Lower leg skin (tissue), 4 donors: ENCODE results near the gene DNAJC8. TPM values are rescaled to one million over a fixed set of nuclear protein-coding genes. Genes with fewer than 3 reads are reported as not detected.

Experiments
- DNase-seq, 2 donors: peaks; one replicate each; pipeline ENCODE4 v3.0.0-alpha.2; 2019; ENCODE audit warnings: low spot score in 2 of 2
- H3K4me3 ChIP-seq: fragments of 200-600 bp; sonication (generic); 2 replicates; pipeline ENCODE4 v1.5.1; 2017; ENCODE audit warnings: mild to moderate bottlenecking, low read depth; ENCODE audit not compliant: poor library complexity, severe bottlenecking
- CTCF ChIP-seq, 3 donors: fragments of 450-650 bp; IDR thresholded peaks; one replicate each; pipeline ENCODE4 v1.5.1; 2016; ENCODE audit warnings: antibody characterized with exemption in 3 of 3, mild to moderate bottlenecking in 3 of 3, moderate library complexity in 2 of 3
- POLR2A ChIP-seq, 2 donors: fragments of 450-650 bp; IDR thresholded peaks; one replicate each; pipeline ENCODE4 v1.6.1; 2016 to 2017; ENCODE audit warnings: antibody characterized with exemption in 2 of 2, mild to moderate bottlenecking in 1 of 2, moderate library complexity in 1 of 2
- WGBS, 2 donors: methylation state at CpG; one replicate each; pipeline ENCODE4 v1.1.5; 2018; 5-methylcytosine and 5-hydroxymethylcytosine counted together
- intact Hi-C: fragments of 100-400 bp; cut with DNase I; formaldehyde crosslinking; loops from one replicate; pipeline ENCODE4 v1.15.0; 2023; ENCODE audit warnings: low total_unique reads
- total RNA-seq, 4 donors: library from RNA; depleted of rRNA; stranded (reverse); fragments of >200 nt; gene quantifications; one replicate each; pipeline ENCODE4 v1.1.0, GENCODE V29; 2016

Gene DNAJC8
- total RNA-seq, 4 donors from 2014 or later, result 33.5 to 40.4 (median 35.3) TPM

GRCh38 chr1:28185071-28185470, 47.8 kb downstream of the DNAJC8 start:
- no peak for DNase-seq
- WGBS, 2 donors, result 90 to 91% methylated on average over 1 of the region's 1 CpG
- H3K4me3 ChIP-seq, result no peak overlapping the region
- TF ChIP-seq POLR2A (IDR thresholded peaks at IDR 0.05) (no peak), CTCF (IDR thresholded peaks at IDR 0.05) (no peak)
- intact Hi-C loops, result no loop called here

- WGBS, 2 donors, result 69% methylated on average over 12 of the region's 12 CpGs
- DNase-seq, result no peak
- TF ChIP-seq CTCF (IDR thresholded peaks at IDR 0.05) (no peak), POLR2A (IDR thresholded peaks at IDR 0.05) (no peak)
- intact Hi-C loops, result no loop called here
- H3K4me3 ChIP-seq, result no peak overlapping the region
Observed at GRCh38 chr1:28180306-28181305, 52.2 kb downstream of the DNAJC8 start.

- WGBS, 2 donors, result 95 to 96% methylated on average over 15 of the region's 15 CpGs
- TF ChIP-seq POLR2A (IDR thresholded peaks at IDR 0.05), result no peak
- no peak for TF ChIP-seq CTCF (IDR thresholded peaks at IDR 0.05)
- no peak for DNase-seq
- intact Hi-C loops, result no loop called here
- H3K4me3 ChIP-seq, result no peak overlapping the region
Observed at GRCh38 chr1:28178690-28179485, 53.9 kb downstream of the DNAJC8 start.

DNA sequence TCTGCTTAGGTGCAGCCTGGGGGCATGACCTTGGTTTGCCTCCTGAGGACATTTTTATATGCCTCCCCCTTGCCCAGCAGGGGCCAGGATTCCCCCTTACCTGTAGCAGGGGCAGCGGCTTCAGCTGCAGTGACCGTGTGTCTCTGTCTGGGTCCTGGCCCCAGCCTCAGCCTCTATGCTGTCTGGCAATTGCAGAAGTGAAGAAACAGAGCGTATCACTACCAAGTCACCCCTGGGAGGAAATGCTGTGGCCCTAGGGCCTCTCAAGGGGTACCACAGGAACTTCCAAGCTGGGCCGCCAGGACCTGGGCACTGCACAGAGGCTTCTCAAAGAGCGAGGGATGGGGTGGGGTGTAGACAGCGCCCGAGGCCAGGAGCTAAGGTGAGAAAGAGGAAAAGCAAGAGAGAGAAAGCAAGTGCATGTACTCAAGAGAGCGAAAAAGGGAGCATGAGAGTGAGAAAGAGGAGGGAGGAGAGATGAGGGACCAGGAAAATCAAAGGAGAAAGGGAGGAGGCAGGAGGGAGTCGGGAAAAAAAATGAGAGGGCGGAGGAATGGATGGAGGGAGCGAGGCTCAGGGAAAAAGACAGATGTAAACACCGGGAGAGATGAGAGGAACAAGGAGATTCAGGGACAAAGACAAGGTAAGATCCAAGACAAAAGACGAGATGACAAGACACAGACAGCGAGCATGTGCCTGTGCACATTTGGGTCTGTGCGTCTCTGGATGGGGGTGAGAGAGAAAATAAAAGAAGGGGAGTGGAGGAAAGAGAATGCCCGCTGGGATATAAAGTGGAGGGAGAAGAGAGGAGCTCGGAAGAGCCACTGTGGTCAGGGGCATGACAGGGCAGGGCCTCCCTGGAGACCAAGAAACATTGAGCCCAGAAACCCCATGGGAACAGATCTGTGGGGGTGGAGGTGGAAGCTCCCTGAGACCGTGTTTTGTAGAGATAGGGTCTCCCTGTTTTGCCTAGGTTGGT, 56.0 kb downstream of the DNAJC8 start, which contains the start of gene PTAFR:
PTAFR (minus strand) TSS at position 199 of the 979 bp plus-strand sequence. CDS start 25,669 bp downstream, outside the sequence.
- TF ChIP-seq POLR2A (IDR thresholded peaks at IDR 0.05), result no peak
- TF ChIP-seq CTCF (IDR thresholded peaks at IDR 0.05), result no peak
- intact Hi-C loops, result no loop called here
- no peak for DNase-seq
- H3K4me3 ChIP-seq, result no peak within 1 kb of the TSS
- 69 to 73% methylated on average over 18 of the region's 18 CpGs for WGBS, 2 donors

GRCh38 chr1:28175955-28176485, 56.8 kb downstream of the DNAJC8 start:
- H3K4me3 ChIP-seq, result no peak overlapping the region
- TF ChIP-seq POLR2A (IDR thresholded peaks at IDR 0.05), result no peak
- intact Hi-C loops, result no loop called here
- no peak for DNase-seq
- whole genome bisulfite sequencing, 2 donors, result 76 to 79% methylated on average over 8 of the region's 8 CpGs
